ENCODE results near the gene CLP1.

- TF ChIP-seq POLR2A (IDR thresholded peaks at IDR 0.05): no peak
- TF ChIP-seq, protein P1, sequence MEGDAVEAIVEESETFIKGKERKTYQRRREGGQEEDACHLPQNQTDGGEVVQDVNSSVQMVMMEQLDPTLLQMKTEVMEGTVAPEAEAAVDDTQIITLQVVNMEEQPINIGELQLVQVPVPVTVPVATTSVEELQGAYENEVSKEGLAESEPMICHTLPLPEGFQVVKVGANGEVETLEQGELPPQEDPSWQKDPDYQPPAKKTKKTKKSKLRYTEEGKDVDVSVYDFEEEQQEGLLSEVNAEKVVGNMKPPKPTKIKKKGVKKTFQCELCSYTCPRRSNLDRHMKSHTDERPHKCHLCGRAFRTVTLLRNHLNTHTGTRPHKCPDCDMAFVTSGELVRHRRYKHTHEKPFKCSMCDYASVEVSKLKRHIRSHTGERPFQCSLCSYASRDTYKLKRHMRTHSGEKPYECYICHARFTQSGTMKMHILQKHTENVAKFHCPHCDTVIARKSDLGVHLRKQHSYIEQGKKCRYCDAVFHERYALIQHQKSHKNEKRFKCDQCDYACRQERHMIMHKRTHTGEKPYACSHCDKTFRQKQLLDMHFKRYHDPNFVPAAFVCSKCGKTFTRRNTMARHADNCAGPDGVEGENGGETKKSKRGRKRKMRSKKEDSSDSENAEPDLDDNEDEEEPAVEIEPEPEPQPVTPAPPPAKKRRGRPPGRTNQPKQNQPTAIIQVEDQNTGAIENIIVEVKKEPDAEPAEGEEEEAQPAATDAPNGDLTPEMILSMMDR (IDR thresholded peaks at IDR 0.05): no peak
Observed at GRCh38 chr11:57647372-57647771, 10.2 kb upstream of the CLP1 start.

Measured in heart left ventricle (tissue), 13 donors.